Trophoblast cell (in vitro differentiated cells and primary cell): ENCODE results near the gene CFL1.
A peak's percentile ranks its signal among the peaks of the same experiment; 100 is the strongest.

ENCODE experiments used
- DNase-seq, 2 donors: peaks; one replicate each; pipeline ENCODE4 v3.0.0-alpha.2; 2016
- H2AFZ ChIP-seq: 2 replicates; pipeline ENCODE4 v1.6.1; 2013; ENCODE audit warnings: low read length, moderate library complexity, mild to moderate bottlenecking; ENCODE audit not compliant: insufficient read depth, poor library complexity
- H2AK5ac ChIP-seq: 2 replicates; pipeline ENCODE4 v1.6.1; 2013; ENCODE audit warnings: mild to moderate bottlenecking, low read length
- H2BK120ac ChIP-seq: 2 replicates; pipeline ENCODE4 v1.6.1; 2013; ENCODE audit warnings: low read length, mild to moderate bottlenecking, moderate library complexity; ENCODE audit not compliant: insufficient read depth, poor library complexity
- H2BK12ac ChIP-seq: 2 replicates; pipeline ENCODE4 v1.6.1; 2013; ENCODE audit warnings: mild to moderate bottlenecking, low read length, moderate library complexity
- H2BK5ac ChIP-seq: 2 replicates; pipeline ENCODE4 v1.6.1; 2013; ENCODE audit warnings: low read length, low read depth, moderate library complexity, mild to moderate bottlenecking; ENCODE audit not compliant: poor library complexity
- H3K14ac ChIP-seq: 2 replicates; pipeline ENCODE4 v1.6.1; 2013; ENCODE audit warnings: mild to moderate bottlenecking, low read length
- H3K18ac ChIP-seq: 2 replicates; pipeline ENCODE4 v1.6.1; 2013; ENCODE audit warnings: mild to moderate bottlenecking, low read length
- H3K23ac ChIP-seq: 2 replicates; pipeline ENCODE4 v1.6.1; 2013; ENCODE audit warnings: low read length
- H3K27ac ChIP-seq: 2 replicates; pipeline ENCODE4 v1.5.1; 2013; ENCODE audit warnings: low read depth, mild to moderate bottlenecking, inconsistent platforms, low read length, moderate library complexity
- H3K27me3 ChIP-seq: 2 replicates; pipeline ENCODE4 v1.6.1; 2013; ENCODE audit warnings: inconsistent platforms, mild to moderate bottlenecking, low read length, moderate library complexity; ENCODE audit not compliant: insufficient read depth
- H3K36me3 ChIP-seq, 2 experiments: 1 replicate in 1 of 2; 2 replicates in 1 of 2; pipeline ENCODE4 v1.6.1; 2013; ENCODE audit warnings: low read length in 2 of 2, mild to moderate bottlenecking in 2 of 2, moderate library complexity in 1 of 2; ENCODE audit not compliant: insufficient read depth in 2 of 2, control insufficient read depth in 1 of 2
- H3K4ac ChIP-seq: 2 replicates; pipeline ENCODE4 v1.6.1; 2013; ENCODE audit warnings: low read depth, mild to moderate bottlenecking, low read length, moderate library complexity
- H3K4me1 ChIP-seq, 2 experiments: 1 replicate in 1 of 2; 2 replicates in 1 of 2; pipeline ENCODE4 v1.6.1; 2013; ENCODE audit warnings: low read length in 2 of 2, mild to moderate bottlenecking in 2 of 2, moderate library complexity in 1 of 2; ENCODE audit not compliant: insufficient read depth in 2 of 2, control insufficient read depth in 1 of 2
- H3K4me2 ChIP-seq: 2 replicates; pipeline ENCODE4 v1.6.1; 2013; ENCODE audit warnings: inconsistent platforms, mild to moderate bottlenecking, low read length, moderate library complexity
- H3K4me3 ChIP-seq: 2 replicates; pipeline ENCODE4 v1.5.1; 2013; ENCODE audit warnings: mild to moderate bottlenecking, low read depth, low read length, inconsistent platforms
- H3K79me1 ChIP-seq: one replicate; pipeline ENCODE4 v1.6.1; 2013; ENCODE audit warnings: low read length
- H3K79me2 ChIP-seq: 2 replicates; pipeline ENCODE4 v1.6.1; 2013; ENCODE audit warnings: low read length, mild to moderate bottlenecking; ENCODE audit not compliant: control insufficient read depth, insufficient read depth, poor library complexity
- H3K9ac ChIP-seq: 2 replicates; pipeline ENCODE4 v1.6.1; 2013; ENCODE audit warnings: mild to moderate bottlenecking, low read length
- H3K9me3 ChIP-seq: 2 replicates; pipeline ENCODE4 v1.6.1; 2013; ENCODE audit warnings: low read depth, mild to moderate bottlenecking, control low read depth, inconsistent platforms, low read length; ENCODE audit not compliant: insufficient read depth
- H4K12ac ChIP-seq: 2 replicates; pipeline ENCODE4 v1.6.1; 2013; ENCODE audit warnings: low read depth, mild to moderate bottlenecking, low read length, moderate library complexity
- H4K8ac ChIP-seq: 2 replicates; pipeline ENCODE4 v1.6.1; 2013; ENCODE audit warnings: low read depth, mild to moderate bottlenecking, low read length, moderate library complexity
- H4K91ac ChIP-seq: one replicate; pipeline ENCODE4 v1.6.1; 2013; ENCODE audit warnings: low read depth, mild to moderate bottlenecking, low read length, moderate library complexity
- WGBS: extraction: QIAGEN DNeasy Blood & Tissue Kit; methylation state at CpG from one replicate; pipeline ENCODE4 v1.1.7; 2013; ENCODE audit warnings: missing lambda C conversion rate; ENCODE audit not compliant: insufficient read length, insufficient coverage; ENCODE audit errors: extremely low coverage; 5-methylcytosine and 5-hydroxymethylcytosine counted together

The CFL1 gene

GRCh38 chr11:65885231-65885630, 27.3 kb upstream of the CFL1 start:
- Histone ChIP-seq H4K8ac (no peak overlapping the region), H3K4me1 (peaks cover 12 to 20% of the 10 kb centered on the region in 2 experiments), H3K27ac (no peak overlapping the region), H3K4me3 (no peak overlapping the region), H4K91ac (no peak overlapping the region), H2BK12ac (no peak overlapping the region), H3K18ac (no peak overlapping the region), H2AK5ac (no peak overlapping the region), H3K79me2 (peaks cover 2% of the 10 kb centered on the region), H3K9ac (no peak overlapping the region), H3K23ac (no peak overlapping the region), H4K12ac (no peak overlapping the region), H3K36me3 (peaks cover 46 to 49% of the 10 kb centered on the region in 2 experiments), H2AFZ (no peak overlapping the region), H3K27me3 (no peaks in the 10 kb centered on the region), H2BK5ac (no peak overlapping the region), H3K14ac (no peak overlapping the region), H3K79me1 (peaks cover 14% of the 10 kb centered on the region), H3K4ac (no peak overlapping the region), H3K4me2 (no peak overlapping the region), H2BK120ac (no peak overlapping the region), H3K9me3 (no peaks in the 10 kb centered on the region)
- DNase-seq, result no peak
- WGBS, result no CpG with 5 or more reads among the region's 7 CpGs

GRCh38 chr11:65884716-65885092, 26.7 kb upstream of the CFL1 start:
- Histone ChIP-seq H3K4ac (no peak overlapping the region), H3K18ac (no peak overlapping the region)
- WGBS, result no CpG with 5 or more reads among the region's 9 CpGs

DNA sequence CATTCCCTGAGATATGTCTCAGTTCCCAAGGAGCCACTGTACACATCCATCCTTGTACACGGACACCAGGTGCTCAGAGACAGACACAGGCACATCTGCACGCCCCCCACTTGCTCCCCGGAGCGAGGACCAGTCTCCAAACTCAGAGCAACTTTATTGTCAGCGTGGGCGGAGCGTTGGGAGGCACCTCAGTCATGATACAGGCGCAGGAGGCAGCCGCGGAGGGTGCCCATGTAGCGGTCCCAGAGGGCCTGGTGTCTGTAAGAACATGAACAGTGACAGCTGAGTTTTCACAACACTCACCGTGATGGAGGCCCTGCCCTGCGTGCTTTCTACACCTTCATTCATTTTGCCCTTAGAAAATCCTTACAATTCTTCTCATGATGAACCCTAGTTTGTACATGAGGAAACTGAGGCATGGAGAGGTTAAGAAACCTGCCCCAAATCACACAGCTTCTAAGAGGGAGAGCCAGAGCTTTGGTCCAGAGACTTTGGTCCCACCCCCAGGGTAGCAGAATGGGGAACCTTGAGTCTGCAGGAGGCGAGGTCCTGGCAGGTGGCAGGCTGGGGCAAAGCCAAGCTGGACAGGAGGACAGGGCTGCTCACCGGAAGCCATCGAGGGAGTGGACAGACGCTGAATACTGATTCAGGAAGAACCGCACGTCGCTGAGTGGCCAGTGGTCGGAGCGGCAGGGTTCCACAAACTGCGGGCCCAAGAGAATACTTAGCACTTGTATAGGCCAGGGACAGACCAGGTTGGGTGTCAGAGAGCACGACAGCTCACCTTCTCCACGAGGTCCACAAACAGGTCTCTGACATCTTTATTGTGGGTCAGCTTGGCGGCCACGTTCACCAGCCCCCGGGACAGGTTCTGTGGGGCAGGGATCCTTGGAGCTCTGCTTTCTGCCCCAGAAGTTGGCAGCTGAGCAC, 26.1 kb upstream of the CFL1 start:
- Histone ChIP-seq H3K27me3 (no peaks in the 10 kb centered on the region), H3K27ac (no peak overlapping the region), H3K9me3 (no peaks in the 10 kb centered on the region), H3K4me2 (no peak overlapping the region), H3K4ac (no peak overlapping the region), H4K91ac (no peak overlapping the region), H2AK5ac (no peak overlapping the region), H3K18ac (no peak overlapping the region), H3K36me3 (peaks cover 46 to 49% of the 10 kb centered on the region in 2 experiments), H2BK5ac (no peak overlapping the region), H4K12ac (no peak overlapping the region), H3K9ac (no peak overlapping the region), H3K4me1 (peaks cover 8 to 15% of the 10 kb centered on the region in 2 experiments), H2AFZ (no peak overlapping the region), H2BK120ac (no peak overlapping the region), H3K79me2 (peaks cover 2% of the 10 kb centered on the region), H2BK12ac (no peak overlapping the region), H3K4me3 (no peak overlapping the region), H3K23ac (no peak overlapping the region), H3K14ac (no peak overlapping the region), H4K8ac (no peak overlapping the region), H3K79me1 (peaks cover 10% of the 10 kb centered on the region)
- WGBS, result no CpG with 5 or more reads among the region's 28 CpGs
- DNase-seq, result no peak

More at GRCh38 chr11:65884716-65885092, 26.7 kb upstream of the CFL1 start:
- Histone ChIP-seq H3K4me3 (no peak overlapping the region), H2BK5ac (no peak overlapping the region), H3K9me3 (no peaks in the 10 kb centered on the region), H3K9ac (no peak overlapping the region), H3K79me1 (peaks cover 12% of the 10 kb centered on the region), H3K14ac (no peak overlapping the region), H3K36me3 (peaks cover 46 to 49% of the 10 kb centered on the region in 2 experiments), H3K4me1 (peaks cover 9 to 16% of the 10 kb centered on the region in 2 experiments), H4K12ac (no peak overlapping the region), H4K91ac (no peak overlapping the region), H2AK5ac (no peak overlapping the region), H3K79me2 (peaks cover 2% of the 10 kb centered on the region), H2BK12ac (no peak overlapping the region), H3K27me3 (no peaks in the 10 kb centered on the region), H3K23ac (no peak overlapping the region), H2BK120ac (no peak overlapping the region), H3K27ac (no peak overlapping the region), H2AFZ (no peak overlapping the region), H4K8ac (no peak overlapping the region), H3K4me2 (no peak overlapping the region)
- DNase-seq, result peak; percentile 62 to 90

DNA sequence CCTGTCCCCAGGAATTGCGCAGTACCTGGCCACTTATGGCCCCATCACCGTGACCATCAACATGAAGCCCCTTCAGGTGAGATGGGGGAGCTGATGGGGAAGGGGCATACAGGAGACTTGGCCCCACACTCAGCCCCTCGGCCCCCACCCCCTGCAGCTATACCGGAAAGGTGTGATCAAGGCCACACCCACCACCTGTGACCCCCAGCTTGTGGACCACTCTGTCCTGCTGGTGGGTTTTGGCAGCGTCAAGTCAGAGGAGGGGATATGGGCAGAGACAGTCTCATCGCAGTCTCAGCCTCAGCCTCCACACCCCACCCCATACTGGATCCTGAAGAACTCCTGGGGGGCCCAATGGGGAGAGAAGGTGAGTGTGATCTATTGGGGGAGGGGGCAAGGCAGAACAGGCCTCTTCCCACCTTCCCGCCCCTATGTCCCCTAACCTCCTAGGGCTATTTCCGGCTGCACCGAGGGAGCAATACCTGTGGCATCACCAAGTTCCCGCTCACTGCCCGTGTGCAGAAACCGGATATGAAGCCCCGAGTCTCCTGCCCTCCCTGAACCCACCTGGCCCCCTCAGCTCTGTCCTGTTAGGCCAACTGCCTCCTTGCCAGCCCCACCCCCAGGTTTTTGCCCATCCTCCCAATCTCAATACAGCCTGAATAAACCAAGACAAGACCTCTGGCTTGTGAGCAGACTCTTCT, 25.2 kb upstream of the CFL1 start:
- Histone ChIP-seq H3K14ac (no peak overlapping the region), H3K79me2 (peaks cover 2% of the 10 kb centered on the region), H3K4me2 (no peak overlapping the region), H3K4me3 (no peak overlapping the region), H2BK5ac (no peak overlapping the region), H3K36me3 (peaks cover 46 to 49% of the 10 kb centered on the region in 2 experiments), H3K23ac (no peak overlapping the region), H3K27ac (no peak overlapping the region), H4K91ac (no peak overlapping the region), H2BK120ac (no peak overlapping the region), H4K12ac (no peak overlapping the region), H3K9me3 (peaks cover under 1% of the 10 kb centered on the region), H3K27me3 (no peaks in the 10 kb centered on the region), H2AK5ac (no peak overlapping the region), H3K18ac (no peak overlapping the region), H3K4me1 (peaks cover 6 to 10% of the 10 kb centered on the region in 2 experiments), H2AFZ (no peak overlapping the region), H3K9ac (no peak overlapping the region), H3K79me1 (peaks cover 5% of the 10 kb centered on the region), H2BK12ac (no peak overlapping the region), H3K4ac (no peak overlapping the region), H4K8ac (no peak overlapping the region)
- no CpG with 5 or more reads among the region's 13 CpGs for WGBS
- DNase-seq, result no peak
